ENCODE measurements around the gene RPS6KL1.

RPS6KL1 gene

DNA sequence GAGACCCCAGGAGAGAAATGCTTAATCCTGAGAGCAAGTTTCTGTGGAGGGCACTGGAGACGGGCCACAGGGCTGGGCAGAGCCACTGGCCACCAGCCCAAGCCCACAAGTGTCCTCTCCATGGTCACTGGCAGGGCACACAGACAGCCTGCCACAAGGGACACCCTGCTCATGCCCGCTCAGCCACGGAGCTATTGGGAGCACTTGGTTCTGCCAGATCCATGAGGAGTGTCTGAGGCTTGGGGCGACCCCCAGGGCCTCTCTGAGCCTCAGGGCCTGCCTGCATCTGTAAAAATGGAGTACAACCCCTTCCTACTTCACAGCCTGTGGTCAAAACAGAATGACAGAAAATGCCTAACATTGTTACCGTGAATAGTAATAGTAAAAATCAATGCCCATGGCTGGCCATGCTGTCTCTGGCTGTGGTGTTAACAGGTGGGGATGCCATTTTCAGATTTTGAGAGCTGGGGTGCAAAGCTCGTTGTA is 29.2 kb upstream of the RPS6KL1 start:
- no peak for DNase-seq

DNA sequence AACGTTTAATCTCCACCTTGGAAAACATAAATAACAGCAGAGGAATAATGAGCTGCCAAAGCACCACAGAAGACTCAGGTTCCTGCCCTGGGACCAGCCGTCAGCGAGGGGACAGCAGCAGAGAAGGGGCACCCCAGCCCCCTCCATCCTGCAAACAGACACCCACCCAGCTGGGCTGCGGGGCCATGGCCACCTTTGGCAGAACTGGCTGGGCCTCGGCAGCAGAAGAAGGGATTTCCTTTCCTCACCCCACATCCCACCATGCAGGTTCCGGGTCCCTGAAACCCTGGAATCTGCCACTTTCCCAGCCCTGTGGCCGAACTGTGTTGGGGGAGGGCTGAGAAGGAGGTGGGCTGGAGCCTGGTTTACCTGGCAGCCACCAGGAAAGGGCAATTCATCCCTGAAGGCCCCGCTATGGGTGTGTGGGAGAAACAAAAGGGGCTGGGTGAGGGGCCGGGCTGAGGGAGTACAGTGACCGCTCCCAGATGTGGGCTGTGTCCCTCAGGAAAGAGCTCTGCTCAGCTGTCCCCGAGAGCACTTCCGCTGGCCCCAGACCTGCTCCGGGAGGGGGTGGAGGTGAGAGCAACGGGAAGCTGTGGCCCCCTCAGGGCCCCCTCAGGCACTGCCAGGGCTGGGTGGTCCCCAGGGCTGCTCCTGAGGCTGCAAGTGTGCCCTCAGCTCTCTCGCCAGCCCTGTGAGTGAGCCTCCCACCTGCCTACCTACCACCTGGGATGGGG is 28.6 kb upstream of the RPS6KL1 start:
- no peak for DNase-seq

DNA sequence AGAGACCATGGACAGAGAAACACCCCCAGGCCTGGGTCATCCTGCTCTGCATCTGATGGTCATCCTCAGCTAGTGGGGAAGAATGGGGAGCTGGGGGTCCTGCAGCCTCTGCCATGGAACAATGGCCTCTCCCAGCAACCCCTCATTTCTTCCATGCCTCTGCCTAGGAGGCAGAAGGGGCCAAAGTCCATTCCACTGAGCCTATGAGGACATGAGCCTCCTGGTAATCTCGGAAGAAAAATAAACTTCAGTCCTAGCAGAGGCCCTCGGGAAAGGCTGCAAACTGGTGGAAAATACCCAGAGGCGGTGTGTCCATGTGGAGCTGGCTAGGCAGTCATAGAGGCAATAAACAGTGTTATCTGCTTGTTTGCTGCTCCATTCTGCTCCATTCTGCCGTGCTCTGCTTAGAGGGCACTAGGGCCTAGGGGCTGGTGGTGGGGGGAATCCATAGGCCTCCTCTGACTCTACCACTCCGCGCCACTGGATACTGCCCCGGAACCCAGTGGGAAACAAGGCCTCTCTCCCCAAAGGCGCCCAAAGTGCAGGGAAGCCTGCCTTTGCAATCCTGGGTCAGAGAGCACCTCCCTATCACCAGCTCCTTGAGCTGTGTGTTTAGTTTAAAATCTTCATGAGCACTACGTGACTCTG is 27.9 kb upstream of the RPS6KL1 start:
- DNase-seq, result no peak

DNA sequence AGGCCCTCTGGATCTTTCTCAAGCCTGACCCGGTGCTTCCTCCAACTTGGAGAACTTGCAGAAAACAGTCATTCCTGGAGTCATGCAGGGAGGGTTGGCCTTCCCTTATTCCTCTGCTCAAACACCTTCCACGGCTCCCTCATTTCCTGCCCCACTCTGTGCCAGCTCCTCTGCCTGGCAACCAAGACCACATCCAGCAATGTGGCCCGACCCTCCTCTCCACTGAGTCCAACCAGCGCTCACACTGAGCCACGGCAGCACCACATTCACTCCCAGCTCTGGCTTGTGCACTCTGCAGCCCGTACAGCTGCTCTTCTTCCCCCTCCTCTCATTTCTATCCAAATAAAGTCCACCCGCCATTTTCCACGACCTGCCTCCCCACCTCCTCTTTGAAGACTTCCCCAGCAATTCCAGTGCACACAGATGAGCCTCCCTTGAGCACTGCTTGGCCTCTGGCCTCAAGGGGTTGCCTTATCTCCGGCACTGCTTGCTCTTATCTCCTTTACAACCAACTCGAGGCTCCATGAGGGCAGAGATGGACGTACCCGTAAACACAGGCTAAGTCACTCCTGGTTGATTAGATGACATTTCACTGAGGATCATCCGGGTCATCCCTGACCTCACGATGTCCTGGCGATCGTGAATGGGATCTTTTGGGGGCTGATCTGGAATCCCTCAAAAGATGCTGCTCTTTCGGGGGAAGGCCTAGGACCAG is 27.0 kb upstream of the RPS6KL1 start:
- no peak for DNase-seq

DNA sequence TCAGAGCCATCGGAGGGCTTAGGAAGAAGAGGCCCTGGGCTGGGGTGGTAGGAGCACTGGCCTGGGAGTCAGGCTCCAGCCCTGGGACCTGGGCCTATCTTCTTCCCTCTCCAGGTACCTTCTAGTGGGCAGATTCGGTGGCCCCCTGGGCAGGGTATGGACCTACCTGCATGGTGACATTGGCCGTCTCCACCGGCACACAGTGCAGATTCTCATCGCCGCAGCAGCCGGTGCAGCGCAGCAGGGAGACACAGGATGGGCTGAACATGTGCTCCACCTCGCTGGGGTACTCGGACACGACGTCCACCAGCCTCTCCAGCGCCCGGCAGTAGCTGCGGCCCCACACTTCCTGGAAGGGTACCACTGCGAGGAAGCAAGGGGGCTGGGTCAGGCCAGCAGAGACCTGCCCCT is 26.1 kb upstream of the RPS6KL1 start:
- no peak for DNase-seq

DNA sequence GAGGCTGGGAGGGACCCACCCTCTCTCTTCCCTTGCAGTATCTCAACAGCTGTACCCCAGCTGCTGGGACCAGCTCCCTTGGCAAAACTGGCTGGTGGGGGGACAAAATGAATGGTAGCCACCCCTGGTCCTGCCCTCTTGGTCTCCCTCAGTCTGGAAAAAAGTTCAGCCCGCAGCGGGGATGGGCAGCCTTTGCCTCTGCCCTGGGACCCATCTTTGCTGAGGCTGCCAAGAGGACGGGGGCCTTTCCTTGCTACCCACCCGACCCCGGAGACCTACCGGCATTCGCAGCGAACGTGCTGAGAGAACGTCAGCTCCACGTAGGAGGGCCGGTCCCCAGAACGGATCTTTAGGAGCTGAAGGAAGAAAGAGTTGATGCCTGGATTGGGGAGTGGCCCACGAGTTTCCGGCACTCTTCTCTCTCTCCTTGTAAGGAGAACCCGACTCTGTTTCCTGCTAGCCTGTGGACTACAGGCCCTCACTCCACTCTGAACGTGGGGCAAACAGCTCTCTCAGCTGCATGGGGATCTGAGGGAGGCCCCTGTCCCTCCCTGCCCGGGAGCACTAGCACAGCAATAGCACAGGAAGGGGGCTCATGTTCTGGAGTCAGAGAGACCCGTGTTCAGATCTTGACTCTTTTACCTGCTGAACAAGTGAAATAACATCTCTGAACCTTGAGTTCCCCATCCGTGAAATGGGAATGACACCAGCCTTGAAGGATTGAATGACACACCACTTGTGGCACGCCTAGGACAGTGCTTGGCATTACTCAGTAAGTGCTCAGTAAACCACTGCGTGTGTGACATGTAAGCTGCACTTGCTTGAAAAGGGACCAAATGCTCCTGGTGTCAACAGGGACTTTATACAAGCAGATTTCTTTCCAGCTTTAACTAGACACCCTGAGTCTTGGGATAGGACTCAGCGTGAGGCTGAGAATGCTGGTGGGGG is 25.4 kb upstream of the RPS6KL1 start:
- DNase-seq, result no peak

DNA sequence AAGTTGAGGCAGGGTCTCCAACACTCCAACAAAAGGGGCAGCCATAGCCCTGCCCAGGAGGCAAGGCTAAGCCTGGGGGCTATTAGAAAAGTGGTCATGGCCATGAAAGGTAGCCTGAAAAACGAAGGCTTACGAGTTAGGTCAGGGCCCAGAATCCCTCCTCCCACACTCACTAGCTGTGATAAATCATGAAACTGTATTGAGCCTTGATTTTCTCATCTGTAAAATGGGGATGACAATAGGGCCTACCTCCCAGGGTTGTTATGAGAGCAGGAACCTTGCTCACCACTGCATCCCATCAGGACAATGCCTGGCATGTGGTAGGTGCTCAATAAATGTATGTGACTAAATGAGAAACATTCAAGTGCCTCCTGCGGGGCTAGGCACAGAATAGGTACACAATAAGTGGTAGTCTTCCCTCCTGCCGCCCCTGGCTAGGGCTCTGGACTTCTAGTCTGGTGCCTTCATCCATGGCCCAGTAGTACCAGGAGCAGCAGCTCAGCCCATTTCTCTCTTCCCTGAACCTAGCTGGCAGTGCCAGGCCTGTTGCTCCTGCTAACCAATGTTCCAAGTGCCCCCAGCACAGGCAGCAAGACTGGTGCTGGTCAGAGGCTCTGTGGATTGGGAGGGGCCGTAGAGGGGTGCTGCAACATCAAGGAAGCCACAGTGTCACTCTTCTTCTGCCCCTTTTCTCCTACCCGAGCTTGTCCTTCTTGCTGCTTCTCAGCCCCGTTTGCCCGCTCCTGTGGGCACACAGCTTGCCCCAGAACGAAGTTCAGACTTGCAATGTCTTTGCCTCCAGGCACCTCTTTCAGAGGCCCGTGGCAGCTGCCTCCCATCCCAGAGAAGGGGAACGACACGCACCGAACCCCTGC is 24.5 kb upstream of the RPS6KL1 start:
- no peak for DNase-seq

DNA sequence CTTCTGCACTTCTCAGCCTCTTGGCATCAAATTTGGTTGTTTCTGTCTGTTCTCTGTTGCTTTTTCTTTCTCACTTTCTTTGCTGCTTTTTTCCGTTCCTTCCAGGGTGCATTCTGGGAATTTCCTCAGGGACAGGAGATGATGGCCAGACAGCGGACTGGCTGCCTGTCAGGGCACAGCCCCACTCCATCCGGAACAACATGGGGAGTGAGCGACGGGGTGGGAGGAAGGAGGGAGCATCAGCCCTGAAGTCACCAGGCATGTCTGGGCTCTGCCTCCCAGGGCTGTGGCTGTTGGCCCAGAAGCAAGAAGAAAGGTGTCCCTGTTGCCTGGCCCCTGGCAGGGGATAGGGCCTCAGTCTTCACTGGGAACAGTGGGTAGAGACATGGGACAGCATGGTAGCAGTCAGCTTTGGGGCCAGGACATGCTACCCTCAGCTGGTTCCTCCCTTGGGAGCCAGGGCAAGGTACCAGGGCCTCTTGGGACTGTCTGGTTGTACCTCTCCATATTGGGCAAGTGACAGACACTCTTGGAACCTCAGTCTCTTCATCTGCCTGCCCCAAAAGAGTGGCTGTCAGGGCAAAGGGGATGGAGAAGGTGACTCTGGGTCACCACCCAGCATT is 23.7 kb upstream of the RPS6KL1 start:
- DNase-seq, result no peak

DNA sequence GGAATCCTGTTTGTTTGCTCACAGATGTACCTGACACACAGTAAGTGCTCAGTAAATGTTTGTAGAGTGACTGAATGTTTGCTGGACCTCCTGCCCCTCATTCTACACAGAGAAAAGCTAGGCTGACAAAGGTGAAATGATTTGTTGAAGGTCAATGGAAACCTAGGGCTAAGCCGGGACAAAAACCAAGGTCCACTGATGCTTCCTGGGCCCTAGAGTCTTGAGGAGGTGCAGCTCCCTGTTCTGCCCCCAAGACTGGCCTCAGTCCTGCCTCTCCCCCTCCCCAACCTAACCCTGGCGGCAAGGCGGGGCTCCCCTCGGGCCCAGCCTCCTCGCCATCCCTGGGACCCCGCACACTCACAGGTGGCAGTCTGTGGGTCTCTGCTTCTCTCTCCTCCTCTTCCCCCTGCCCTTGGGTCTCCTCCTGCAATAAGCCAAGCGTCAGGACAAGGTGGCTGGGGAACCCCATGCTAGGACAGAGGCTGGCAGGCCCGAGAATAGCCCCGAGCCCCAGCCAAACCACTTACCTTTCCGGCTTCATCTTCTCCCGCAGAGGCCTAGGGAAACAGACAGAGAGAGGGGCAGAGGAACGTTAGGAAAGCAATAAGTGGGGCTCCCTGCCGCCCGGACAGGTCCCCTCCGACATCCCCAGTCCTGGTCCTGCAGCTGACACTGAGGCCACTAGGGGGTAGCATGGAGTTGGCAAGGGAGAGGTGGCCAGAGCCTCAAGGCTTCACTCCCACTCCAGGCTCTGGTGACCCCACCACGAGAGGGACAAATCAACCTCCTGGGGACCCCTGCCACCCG is 23.0 kb upstream of the RPS6KL1 start:
- peak; percentile 45 to 50 for DNase-seq

DNA sequence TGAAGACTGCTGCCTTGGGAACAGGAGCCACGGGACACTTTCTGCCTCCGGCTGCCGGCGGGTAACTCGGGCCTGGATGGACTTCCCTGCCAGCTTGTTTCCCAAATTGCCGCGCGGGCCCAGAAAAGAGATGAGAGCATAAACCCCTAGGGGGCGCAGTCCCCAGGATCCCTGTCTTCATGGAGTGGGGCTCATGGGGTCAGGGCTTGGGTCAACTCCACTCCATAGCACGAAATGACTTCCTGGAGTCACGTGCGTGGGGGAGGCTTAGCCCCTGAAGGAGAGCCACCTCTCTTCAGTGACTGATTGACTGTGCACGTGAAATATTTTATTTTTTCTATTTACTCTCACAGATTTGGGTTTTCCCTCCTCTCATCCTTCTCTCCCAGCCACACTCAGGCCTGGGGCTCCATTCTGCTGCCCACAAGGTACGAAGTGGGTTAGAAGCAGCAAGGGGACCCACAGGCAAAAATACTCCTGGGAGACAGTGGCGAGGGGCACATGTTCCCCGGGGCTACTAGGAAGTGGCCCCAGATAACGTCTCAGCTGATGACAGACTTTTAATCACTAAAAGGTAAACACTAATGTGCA is 22.3 kb upstream of the RPS6KL1 start:
- DNase-seq, result peak; percentile 10 to 19

DNA sequence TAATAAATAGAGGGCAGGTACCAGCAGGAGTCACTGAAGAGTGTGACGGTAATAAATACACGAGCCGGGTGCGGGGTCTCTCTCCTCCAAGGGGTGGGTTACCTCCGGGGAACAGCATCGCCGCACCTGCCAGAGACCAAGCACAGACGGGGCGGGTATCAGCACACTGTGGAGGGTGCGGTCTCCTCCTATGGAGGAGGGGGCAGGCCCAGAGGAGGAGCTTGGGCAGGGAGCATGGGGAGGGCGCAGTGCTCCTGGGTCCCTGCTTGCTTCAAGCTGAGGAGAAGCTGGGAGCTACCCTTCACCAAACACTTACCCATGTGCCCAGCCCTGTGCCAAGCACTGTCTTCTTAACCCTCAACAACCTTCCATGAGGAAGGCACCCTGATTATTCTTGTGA is 19.5 kb upstream of the RPS6KL1 start:
- no peak for DNase-seq

DNA sequence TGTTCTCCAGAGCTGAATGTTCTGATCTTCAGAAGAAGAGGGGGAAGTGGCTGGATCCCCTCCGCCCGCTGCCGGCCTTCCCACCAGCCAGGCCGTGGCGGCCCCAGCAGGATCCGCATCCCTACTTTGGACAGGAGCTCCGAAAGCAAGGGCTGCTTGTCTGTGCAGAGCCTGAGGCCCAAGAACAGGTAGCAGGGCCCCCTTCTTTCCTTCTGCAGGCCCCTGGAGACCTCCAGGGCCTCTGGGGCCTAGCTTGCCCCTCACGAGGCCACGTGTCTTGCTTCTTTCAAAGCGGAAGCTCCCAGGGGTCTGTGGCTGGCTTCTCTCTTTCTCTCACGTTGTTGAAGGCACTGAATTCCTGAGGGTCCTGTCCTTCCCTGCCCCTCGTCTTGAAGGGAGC is 19.1 kb upstream of the RPS6KL1 start:
- no peak for DNase-seq

DNA sequence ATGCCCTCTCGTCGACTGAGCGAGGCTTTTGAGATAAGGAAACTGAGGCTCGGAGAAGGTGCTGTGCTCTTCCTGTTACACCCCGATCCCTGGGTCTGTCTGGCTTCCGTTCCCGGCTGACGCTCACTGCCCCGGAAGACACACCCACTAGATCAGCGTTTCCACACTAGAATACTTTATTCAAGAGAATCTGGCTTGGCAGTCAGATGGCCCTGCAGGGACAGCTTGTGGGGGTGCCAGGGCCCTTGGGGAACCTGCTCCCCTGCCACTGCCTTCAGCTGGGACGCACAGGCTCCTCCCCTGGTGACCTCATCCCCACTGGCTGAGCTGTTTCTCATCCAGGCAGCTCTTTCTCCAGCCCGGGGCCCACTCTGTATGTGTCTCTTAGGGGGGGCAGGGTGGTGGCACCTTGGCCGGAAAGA is 18.6 kb upstream of the RPS6KL1 start:
- DNase-seq, result no peak

DNA sequence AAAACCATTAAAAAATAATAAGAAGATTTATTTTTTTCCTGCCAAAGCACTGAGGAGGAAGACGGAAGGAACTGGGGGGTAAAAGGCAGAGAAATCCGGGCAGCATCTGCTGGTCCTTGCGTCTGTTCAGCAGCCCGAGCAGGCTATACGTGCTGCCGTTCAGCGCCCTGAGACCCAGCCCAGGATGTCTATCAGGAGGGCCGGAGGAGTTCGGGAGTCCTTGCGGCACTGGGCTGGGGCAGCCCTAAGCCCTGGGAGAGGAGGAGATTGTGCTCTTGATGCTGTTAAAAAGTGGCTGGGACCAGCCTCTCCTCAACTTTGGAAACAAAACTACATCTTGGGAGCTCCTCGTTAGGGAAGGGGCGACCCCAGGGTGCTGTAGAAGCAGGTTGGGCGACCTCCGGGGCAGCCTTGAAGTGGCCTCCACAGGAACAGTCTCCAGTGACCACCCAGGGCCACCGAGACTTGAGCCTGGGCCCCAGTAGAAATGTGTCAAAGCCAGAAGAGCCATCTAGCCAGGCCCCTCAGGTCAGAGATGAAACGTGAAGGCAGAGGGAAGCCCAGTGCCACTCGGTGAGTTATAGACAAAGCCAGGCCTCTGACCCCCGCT is 18.0 kb upstream of the RPS6KL1 start:
- no peak for DNase-seq

DNA sequence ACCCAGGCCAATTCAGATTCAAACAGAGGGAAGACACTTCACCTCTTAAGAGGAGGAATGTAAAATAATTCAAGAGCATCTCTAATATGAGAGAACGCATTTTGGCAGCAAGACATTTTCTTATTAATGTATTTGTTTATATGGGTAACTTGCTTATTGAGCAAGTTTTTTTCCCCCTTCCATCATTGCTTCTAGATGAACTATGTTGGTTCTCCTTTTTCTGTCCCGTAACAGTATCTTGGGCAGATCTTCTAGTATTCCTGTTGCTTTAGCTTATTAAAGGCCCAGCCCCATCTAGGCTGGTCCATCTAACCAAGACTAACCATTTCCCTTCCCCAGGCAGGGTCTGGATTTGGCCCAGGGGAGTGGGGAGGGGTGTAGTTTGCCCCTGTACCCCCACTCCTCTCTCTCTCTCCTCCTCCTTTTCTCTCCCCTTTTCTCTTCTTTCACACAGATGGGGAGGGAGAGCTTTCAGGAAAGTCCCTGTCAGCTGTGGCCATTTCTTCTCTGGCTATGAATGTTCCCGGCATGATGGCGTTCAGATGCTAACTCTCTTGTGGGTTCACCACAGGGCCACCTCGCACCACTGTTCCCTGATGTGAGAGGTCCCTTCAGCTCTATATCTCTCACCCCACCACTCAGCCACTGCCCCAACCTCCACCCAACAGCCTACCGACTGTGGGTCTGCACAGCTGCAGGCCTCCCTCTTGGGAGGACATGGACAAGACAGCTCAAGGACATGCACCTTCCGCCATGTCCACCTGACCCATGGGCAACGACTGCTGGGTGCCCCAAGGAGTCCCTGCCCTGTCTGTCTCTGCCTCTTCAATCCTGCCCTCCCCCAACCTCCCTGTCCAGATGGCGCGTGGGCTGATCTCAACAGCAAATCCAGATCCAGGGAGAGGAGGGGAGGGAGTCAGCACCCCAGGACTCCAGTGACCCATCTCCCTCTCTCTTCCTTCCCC is 15.8 kb upstream of the RPS6KL1 start:
- DNase-seq, result no peak

DNA sequence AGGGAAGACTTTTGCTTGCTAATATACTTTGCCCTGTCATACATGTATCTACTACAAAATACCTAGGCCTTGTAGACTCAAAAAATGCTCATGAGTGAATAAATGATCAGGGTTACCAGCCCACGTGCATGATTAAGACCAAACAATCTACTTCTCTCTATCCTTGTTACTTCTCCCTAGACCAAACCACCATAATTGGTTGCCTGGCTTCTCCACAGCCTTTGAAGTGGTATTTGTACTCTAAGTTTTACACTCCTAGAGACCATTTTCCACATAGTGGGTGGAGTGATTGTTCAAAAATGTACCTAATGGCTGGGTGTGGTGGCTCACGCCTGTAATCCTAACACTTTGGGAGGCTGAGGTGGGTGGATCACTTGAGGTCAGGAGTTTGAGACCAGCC is 14.1 kb upstream of the RPS6KL1 start:
- no peak for DNase-seq

DNA sequence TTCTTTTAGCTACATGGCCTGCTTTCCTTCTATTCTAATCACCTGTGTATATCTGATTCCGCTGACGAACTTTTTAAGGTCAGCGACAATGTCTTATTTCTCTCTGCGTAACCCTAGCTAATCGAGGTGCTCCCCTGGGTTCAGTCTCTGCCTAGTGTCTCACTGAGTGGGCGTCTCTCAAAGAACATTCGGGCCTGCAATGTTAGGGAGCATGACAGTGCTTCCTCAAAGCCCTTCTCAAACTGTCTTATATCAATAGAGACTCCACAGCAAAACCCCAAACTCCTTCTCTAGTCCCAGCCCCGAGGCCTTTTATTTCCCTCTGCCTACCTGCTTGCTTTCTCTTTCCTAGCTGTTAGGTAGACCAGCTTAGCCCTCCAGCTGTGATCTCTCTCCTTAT is 13.7 kb upstream of the RPS6KL1 start:
- DNase-seq, result no peak

DNA sequence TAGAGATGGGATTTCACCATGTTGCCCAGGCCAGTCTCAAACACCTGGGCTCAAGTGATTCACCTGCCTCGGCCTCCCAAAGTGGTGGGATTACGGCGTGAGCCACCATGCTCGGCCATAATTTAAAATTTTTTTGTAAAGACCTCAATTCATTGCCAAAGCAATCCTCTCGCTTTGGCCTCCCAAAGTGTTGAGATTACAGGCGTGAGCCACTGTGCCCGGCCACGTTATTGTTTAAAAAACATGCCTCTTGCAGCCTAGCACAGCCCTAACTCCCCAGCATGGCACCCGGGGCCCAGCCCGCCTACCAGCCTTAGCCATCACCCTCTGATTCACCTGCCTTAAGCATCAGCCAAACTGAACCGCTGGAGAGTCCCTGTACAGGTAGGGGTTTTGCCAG is 13.1 kb upstream of the RPS6KL1 start:
- no peak for DNase-seq

DNA sequence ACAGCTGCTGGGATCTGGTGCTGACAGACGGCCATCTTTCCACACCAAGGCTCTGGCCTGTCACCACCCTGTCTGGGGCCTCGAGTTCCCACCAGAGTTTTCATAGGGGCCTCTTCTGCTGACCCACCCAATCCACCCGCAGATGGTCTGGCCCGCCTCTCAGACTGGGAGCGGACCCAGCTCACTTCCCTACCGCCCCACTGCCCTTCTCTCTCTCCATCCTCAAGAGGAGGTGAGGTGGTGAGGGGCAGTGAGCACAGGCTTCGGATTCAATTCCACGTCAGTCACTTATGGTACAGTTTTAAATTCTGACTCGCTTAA is 12.3 kb upstream of the RPS6KL1 start:
- no peak for DNase-seq
